Stimulated activated CD8-positive, alpha-beta memory T cell treated with anti-CD3 and anti-CD28 coated beads, Interleukin-4, amount 100 ng/mL, for 24 hours (primary cell): ENCODE measurements around the gene CYP26B1.
"Not testable (repeated sequence)": the region's sequence is repeated elsewhere in the genome, so short reads cannot be mapped to it uniquely, and the experiment has no call there.

ENCODE experiments used
- DNase-seq: peaks from one replicate; pipeline ENCODE4 v3.0.0-alpha.2; 2020; ENCODE audit warnings: low read depth

The CYP26B1 gene

GRCh38 chr2:72109291-72109690, 38.4 kb downstream of the CYP26B1 start:
- DNase-seq: no peak

GRCh38 chr2:72108121-72108520, 39.5 kb downstream of the CYP26B1 start:
- no peak for DNase-seq

- no peak for DNase-seq
These were observed 40.7 kb downstream of the CYP26B1 start for GRCh38 chr2:72106978-72107377.

GRCh38 chr2:72104821-72105588, 42.7 kb downstream of the CYP26B1 start:
- no peak for DNase-seq

GRCh38 chr2:72103690-72104089, 44.0 kb downstream of the CYP26B1 start:
- no peak for DNase-seq

- no peak for DNase-seq
These were observed 44.5 kb downstream of the CYP26B1 start for GRCh38 chr2:72103161-72103560.

- no peak for DNase-seq
These were observed 48.7 kb downstream of the CYP26B1 start for GRCh38 chr2:72098935-72099334.

GRCh38 chr2:72097276-72097675, 50.4 kb downstream of the CYP26B1 start:
- no peak for DNase-seq

- DNase-seq: no peak
These were observed 51.5 kb downstream of the CYP26B1 start for GRCh38 chr2:72096181-72096580.

GRCh38 chr2:72095364-72095763, 52.3 kb downstream of the CYP26B1 start:
- no peak for DNase-seq

GRCh38 chr2:72094701-72095100, 53.0 kb downstream of the CYP26B1 start:
- no peak for DNase-seq

GRCh38 chr2:72092111-72092510, 55.6 kb downstream of the CYP26B1 start:
- no peak for DNase-seq

- no peak for DNase-seq
These were observed 56.7 kb downstream of the CYP26B1 start for GRCh38 chr2:72090781-72091482.

GRCh38 chr2:72090271-72090720, 57.4 kb downstream of the CYP26B1 start:
- DNase-seq: no peak

- no peak for DNase-seq
These were observed 58.1 kb downstream of the CYP26B1 start for GRCh38 chr2:72089537-72089936.

GRCh38 chr2:72089028-72089427, 58.6 kb downstream of the CYP26B1 start:
- no peak for DNase-seq

- not testable (repeated sequence) for DNase-seq
These were observed 60.6 kb downstream of the CYP26B1 start for GRCh38 chr2:72086871-72087633.

- DNase-seq: no peak
These were observed 62.1 kb downstream of the CYP26B1 start for GRCh38 chr2:72085513-72085912.

- no peak for DNase-seq
These were observed 62.6 kb downstream of the CYP26B1 start for GRCh38 chr2:72085036-72085435.

- no peak for DNase-seq
These were observed 63.1 kb downstream of the CYP26B1 start for GRCh38 chr2:72084584-72084976.

GRCh38 chr2:72083751-72084583, 63.7 kb downstream of the CYP26B1 start:
- no peak for DNase-seq

- no peak for DNase-seq
These were observed 64.8 kb downstream of the CYP26B1 start for GRCh38 chr2:72082887-72083286.
